ENCODE data around the gene TEKT5.

DNA sequence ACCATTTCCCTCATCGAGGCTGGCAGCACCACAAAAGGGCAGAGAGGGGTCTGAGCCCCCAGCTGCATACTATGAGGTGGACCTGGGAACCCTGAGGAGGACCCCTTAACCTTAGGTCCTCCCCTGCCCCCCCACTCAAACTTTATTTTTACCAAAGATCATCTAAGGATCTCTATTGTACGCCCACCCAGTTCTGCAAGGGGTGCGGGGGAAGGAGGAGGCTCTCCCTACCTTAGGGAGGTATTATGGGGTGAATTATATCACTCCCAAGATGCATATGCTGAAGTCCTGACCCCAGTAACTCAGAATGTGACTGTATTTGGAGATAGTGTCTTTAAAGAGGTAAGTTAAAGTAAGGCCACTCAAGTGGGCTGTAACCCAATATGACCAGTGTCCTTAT lies 87.6 kb downstream of the TEKT5 start:
- TF ChIP-seq GATA2 (IDR thresholded peaks at IDR 0.05; ENCODE audit: low read depth, low read length) = no peak
- TF ChIP-seq GATA3 (IDR thresholded peaks at IDR 0.05; ENCODE audit: low read depth, low read length) = no peak

Data from SH-SY5Y (cell line).